ENCODE results near the gene BICRAL. TPM values are rescaled to one million over a fixed set of nuclear protein-coding genes. Genes with fewer than 3 reads are reported as not detected.

The BICRAL gene
- total RNA-seq, 3 donors from 2014 or later (not counting 1 experiment from before 2014, with no cell fraction given) = 31.1 to 43.4 (median 37.1) TPM

- no peak for TF ChIP-seq CTCF (IDR thresholded peaks at IDR 0.05)
Observed at GRCh38 chr6:42742116-42742894, 39.5 kb upstream of the BICRAL start.

GRCh38 chr6:42744351-42744893, 37.4 kb upstream of the BICRAL start:
- Mint-ChIP-seq H3K9me3 (peaks cover 0 to 8% of the 10 kb centered on the region in 2 donors), H3K4me1 (peaks cover 22 to 23% of the 10 kb centered on the region in 2 donors), H3K27me3 (ENCODE audit: low read depth in 2 of 2) (no peaks in the 10 kb centered on the region), H3K36me3 (peaks cover 13% of the 10 kb centered on the region), H3K4me3 (peak overlapping the region; percentile 100), H3K27ac (peak overlapping the region in 1 of 2 donors; percentile 100)
- intact Hi-C loops (cut with micrococcal nuclease) = no loop called here
- peaks cover 30% of the 10 kb centered on the region for H3K4me1 ChIP-seq (ENCODE audit: control insufficient read depth, insufficient read depth, low read length)
- no peak for TF ChIP-seq CTCF (IDR thresholded peaks at IDR 0.05)
- H3K27ac ChIP-seq (ENCODE audit: low read length) = no peak overlapping the region
- no peaks in the 10 kb centered on the region for H3K27me3 ChIP-seq (ENCODE audit: control insufficient read depth, insufficient read depth, low read length)
- no peak overlapping the region for H3K4me3 ChIP-seq (ENCODE audit: low read length)
- ATAC-seq = no peak
- H3K36me3 ChIP-seq (ENCODE audit: control insufficient read depth, insufficient read depth, low read length) = no peaks in the 10 kb centered on the region
- peaks cover 19% of the 10 kb centered on the region for H3K9me3 ChIP-seq (ENCODE audit: control insufficient read depth, insufficient read depth, low read length)
- whole genome bisulfite sequencing (ENCODE audit: insufficient coverage) = 90% methylated on average over 21 of the region's 21 CpGs
- DNase-seq = no peak

More at GRCh38 chr6:42742116-42742894, 39.5 kb upstream of the BICRAL start:
- H3K27me3 Mint-ChIP-seq (ENCODE audit: low read depth in 2 of 2) = no peaks in the 10 kb centered on the region
- H3K27me3 ChIP-seq (ENCODE audit: control insufficient read depth, insufficient read depth, low read length) = no peaks in the 10 kb centered on the region
- peaks cover 19% of the 10 kb centered on the region for H3K9me3 ChIP-seq (ENCODE audit: control insufficient read depth, insufficient read depth, low read length)
- no peaks in the 10 kb centered on the region for H3K36me3 ChIP-seq (ENCODE audit: control insufficient read depth, insufficient read depth, low read length)
- H3K27ac ChIP-seq (ENCODE audit: low read length) = no peak overlapping the region
- peaks cover 0 to 8% of the 10 kb centered on the region in 2 donors for H3K9me3 Mint-ChIP-seq
- peak overlapping the region in 1 of 2 donors; percentile 25 for H3K27ac Mint-ChIP-seq
- peaks cover 19% of the 10 kb centered on the region for H3K4me1 ChIP-seq (ENCODE audit: control insufficient read depth, insufficient read depth, low read length)
- intact Hi-C loops (cut with micrococcal nuclease) = no loop called here
- WGBS (ENCODE audit: insufficient coverage) = 82% methylated on average over 5 of the region's 5 CpGs
- ATAC-seq (no peak), DNase-seq (no peak)
- no peak overlapping the region for H3K4me3 ChIP-seq (ENCODE audit: low read length)
- peak overlapping the region; percentile 10 for H3K4me3 Mint-ChIP-seq
- H3K36me3 Mint-ChIP-seq = peaks cover 13% of the 10 kb centered on the region
- H3K4me1 Mint-ChIP-seq = peaks cover 7 to 8% of the 10 kb centered on the region in 2 donors

GRCh38 chr6:42745083-42745639, 36.7 kb upstream of the BICRAL start:
- intact Hi-C loops (cut with micrococcal nuclease) = no loop called here
- no peak for ATAC-seq
- peak overlapping the region; percentile 100 for H3K4me3 Mint-ChIP-seq
- no peak for TF ChIP-seq CTCF (IDR thresholded peaks at IDR 0.05)
- peaks cover 0 to 8% of the 10 kb centered on the region in 2 donors for H3K9me3 Mint-ChIP-seq
- DNase-seq = peak; percentile 39 to 61
- Histone ChIP-seq H3K9me3 (ENCODE audit: control insufficient read depth, insufficient read depth, low read length) (peaks cover 19% of the 10 kb centered on the region), H3K36me3 (ENCODE audit: control insufficient read depth, insufficient read depth, low read length) (no peaks in the 10 kb centered on the region), H3K27ac (ENCODE audit: low read length) (peak overlapping the region; percentile 95), H3K4me1 (ENCODE audit: control insufficient read depth, insufficient read depth, low read length) (peaks cover 34% of the 10 kb centered on the region), H3K27me3 (ENCODE audit: control insufficient read depth, insufficient read depth, low read length) (no peaks in the 10 kb centered on the region), H3K4me3 (ENCODE audit: low read length) (peak overlapping the region; percentile 98)
- H3K4me1 Mint-ChIP-seq = peaks cover 22 to 23% of the 10 kb centered on the region in 2 donors
- H3K27ac Mint-ChIP-seq = peak overlapping the region; percentile 98 to 100
- peaks cover 13% of the 10 kb centered on the region for H3K36me3 Mint-ChIP-seq
- H3K27me3 Mint-ChIP-seq (ENCODE audit: low read depth in 2 of 2) = no peaks in the 10 kb centered on the region
- WGBS (ENCODE audit: insufficient coverage) = 4% methylated on average over 29 of the region's 29 CpGs

All from natural killer cell (primary cell).